ENCODE measurements around the gene SEZ6. TPM values are rescaled to one million over a fixed set of nuclear protein-coding genes. Genes with fewer than 3 reads are reported as not detected.

The SEZ6 gene
- total and polyA plus RNA-seq, 10 of the 15 experiments (the other 5 are each of a cell fraction or from before 2014, with no cell fraction given), result 0.05 to 0.87 (median 0.17) TPM; not detected in 4

GRCh38 chr17:28997806-28998205 is 8.0 kb downstream of the SEZ6 start:
- ChIA-PET SMC1A (ENCODE audit: uncharacterized antibody, unreplicated experiment) (no interaction called here), CTCF (interaction anchor here (1.1 kb wide), 1 partner anchor 32 kb away, joined by 4 read pairs; no protein-coding TSS in a partner anchor), POLR2A (no interaction called here), RAD21 (ENCODE audit: unreplicated experiment) (no interaction called here)
- Histone ChIP-seq H4K20me1 (ENCODE audit: control insufficient read depth, insufficient read depth) (no peaks in the 10 kb centered on the region), H3K4me3 (no peak overlapping the region), H3K27me3 (replicated peaks in 1 of 2; ENCODE audit: control insufficient read depth in 2 of 2, insufficient read depth in 2 of 2, low read length in 1 of 2) (peaks cover 0 to 3% of the 10 kb centered on the region in 2 experiments; a peak in 2 of 4 replicates), H3K9me3 (replicated peaks; ENCODE audit: control insufficient read depth, insufficient read depth, low read length) (no peaks in the 10 kb centered on the region), H3K27ac (ENCODE audit: control insufficient read depth, insufficient read depth) (no peak overlapping the region), H3K36me3 (ENCODE audit: control insufficient read depth in 2 of 2, insufficient read depth in 2 of 2, low read length in 1 of 2) (no peaks in the 10 kb centered on the region), H3K9ac (ENCODE audit: control insufficient read depth, insufficient read depth, low read length) (no peak overlapping the region), H3K4me1 (ENCODE audit: control insufficient read depth, insufficient read depth, low read length) (peaks cover 4% of the 10 kb centered on the region; the same call in 1 of the 2 replicates), H2AFZ (ENCODE audit: control insufficient read depth, low read depth, low read length) (no peak overlapping the region), H3K4me2 (ENCODE audit: control insufficient read depth, insufficient read depth) (no peak overlapping the region), H3K79me2 (ENCODE audit: control insufficient read depth, insufficient read depth, low read length) (no peaks in the 10 kb centered on the region)
- no peak for FAIRE-seq
- TF ChIP-seq ZBTB11 (CRISPR knock-in tag; IDR thresholded peaks at IDR 0.05), result no peak
- TF ChIP-seq USF2 (IDR thresholded peaks at IDR 0.05; ENCODE audit: borderline replicate concordance, low read depth, low read length), result no peak
- TF ChIP-seq CHD4 (IDR thresholded peaks at IDR 0.05), result no peak
- TF ChIP-seq CEBPB (IDR thresholded peaks at IDR 0.05; ENCODE audit: borderline replicate concordance in 1 of 2, low read depth in 2 of 2, low read length in 2 of 2), result no peak
- no peak for TF ChIP-seq ZSCAN29 (IDR thresholded peaks at IDR 0.05)
- no peak for TF ChIP-seq STAT1 (conservative IDR thresholded peaks at IDR 0.05)
- no peak for TF ChIP-seq E4F1 (IDR thresholded peaks at IDR 0.05; ENCODE audit: borderline replicate concordance, partially characterized antibody)
- TF ChIP-seq POU2F2 (IDR thresholded peaks at IDR 0.05; ENCODE audit: borderline replicate concordance, low read depth, low read length), result no peak
- TF ChIP-seq ZNF24 (IDR thresholded peaks at IDR 0.05), result no peak
- TF ChIP-seq RFX5 (IDR thresholded peaks at IDR 0.05; ENCODE audit: low read depth, low read length), result no peak
- TF ChIP-seq BCL11A (IDR thresholded peaks at IDR 0.05; ENCODE audit: low read depth, low read length), result no peak
- TF ChIP-seq NFIC (IDR thresholded peaks at IDR 0.05; ENCODE audit: low read depth, low read length), result no peak
- ATAC-seq, result no peak
- no TSS peak for BruUV-seq (replicated peaks)
- in situ Hi-C loops (cut with MboI) (no loop called here), intact Hi-C loops (cut with micrococcal nuclease; ENCODE audit: unreplicated experiment) (no loop called here)
- 50% methylated on average over 1 of the region's 1 CpG for WGBS (ENCODE audit: insufficient coverage, insufficient replicate concordance, low lambda C conversion rate, missing lambda C conversion rate)
- no peak for DNase-seq (ENCODE audit: low read depth, low spot score)

Measured in GM12878 (cell line).